Activated CD4-positive, alpha-beta T cell treated with anti-CD3 and anti-CD28 coated beads, Interleukin-2, amount 10 ng/mL, durations not matched to agents 24 days and 14 days (primary cell): ENCODE measurements around the gene DPYD. TPM values are rescaled to one million over a fixed set of nuclear protein-coding genes. Genes with fewer than 3 reads are reported as not detected.

ENCODE experiments used
- DNase-seq: peaks from one replicate; pipeline ENCODE4 v3.0.0; 2022
- H3K27ac Mint-ChIP-seq: one replicate; pipeline ENCODE4 v1.8.0; 2022; ENCODE audit warnings: mild to moderate bottlenecking, mixed read lengths
- H3K27me3 Mint-ChIP-seq: one replicate; pipeline ENCODE4 v1.8.0; 2022; ENCODE audit warnings: mixed read lengths
- H3K36me3 Mint-ChIP-seq: one replicate; pipeline ENCODE4 v1.8.0; 2022; ENCODE audit warnings: low read depth, mild to moderate bottlenecking, mixed read lengths
- H3K4me1 Mint-ChIP-seq: one replicate; pipeline ENCODE4 v1.8.0; 2021; ENCODE audit warnings: mixed read lengths
- H3K4me3 Mint-ChIP-seq: one replicate; pipeline ENCODE4 v1.8.0; 2022; ENCODE audit warnings: mild to moderate bottlenecking, moderate library complexity, mixed read lengths
- H3K9me3 Mint-ChIP-seq: one replicate; pipeline ENCODE4 v1.8.0; 2021; ENCODE audit warnings: mixed read lengths
- intact Hi-C: fragments of 100-400 bp; cut with micrococcal nuclease; formaldehyde crosslinking; loops from one replicate; pipeline ENCODE4 v1.15.1; 2023
- total RNA-seq: library from RNA; stranded (reverse); gene quantifications from 2 replicates; pipeline ENCODE4 v1.2.3, GENCODE V29; 2022

Gene DPYD
- total RNA-seq, 1 donor from 2014 or later: 13.4 TPM

- intact Hi-C loops: no loop called here
- DNase-seq: no peak
- Mint-ChIP-seq H3K27ac (no peak overlapping the region), H3K27me3 (no peaks in the 10 kb centered on the region), H3K9me3 (no peaks in the 10 kb centered on the region), H3K4me1 (no peaks in the 10 kb centered on the region), H3K36me3 (no peaks in the 10 kb centered on the region), H3K4me3 (no peak overlapping the region)
Observed at GRCh38 chr1:97202481-97203380, 718.1 kb downstream of the DPYD start.

- Mint-ChIP-seq H3K4me1 (no peaks in the 10 kb centered on the region), H3K4me3 (no peak overlapping the region), H3K36me3 (no peaks in the 10 kb centered on the region), H3K27me3 (no peaks in the 10 kb centered on the region), H3K9me3 (no peaks in the 10 kb centered on the region), H3K27ac (no peak overlapping the region)
- intact Hi-C loops: no loop called here
- no peak for DNase-seq
Observed at GRCh38 chr1:97201641-97202040, 719.2 kb downstream of the DPYD start.

GRCh38 chr1:97200595-97200994 is 720.2 kb downstream of the DPYD start:
- Mint-ChIP-seq H3K4me3 (no peak overlapping the region), H3K9me3 (no peaks in the 10 kb centered on the region), H3K27me3 (no peaks in the 10 kb centered on the region), H3K4me1 (no peaks in the 10 kb centered on the region), H3K36me3 (no peaks in the 10 kb centered on the region), H3K27ac (no peak overlapping the region)
- no peak for DNase-seq
- intact Hi-C loops: no loop called here

- no peaks in the 10 kb centered on the region for H3K9me3 Mint-ChIP-seq
- no peak overlapping the region for H3K4me3 Mint-ChIP-seq
- intact Hi-C loops: no loop called here
- no peaks in the 10 kb centered on the region for H3K4me1 Mint-ChIP-seq
- DNase-seq: no peak
- H3K27ac Mint-ChIP-seq: no peak overlapping the region
- no peaks in the 10 kb centered on the region for H3K27me3 Mint-ChIP-seq
- H3K36me3 Mint-ChIP-seq: no peaks in the 10 kb centered on the region
Observed at GRCh38 chr1:97196825-97197516, 723.9 kb downstream of the DPYD start.

- intact Hi-C loops: no loop called here
- no peaks in the 10 kb centered on the region for H3K4me1 Mint-ChIP-seq
- no peak overlapping the region for H3K27ac Mint-ChIP-seq
- no peaks in the 10 kb centered on the region for H3K36me3 Mint-ChIP-seq
- no peaks in the 10 kb centered on the region for H3K9me3 Mint-ChIP-seq
- no peaks in the 10 kb centered on the region for H3K27me3 Mint-ChIP-seq
- no peak overlapping the region for H3K4me3 Mint-ChIP-seq
- no peak for DNase-seq
Observed at GRCh38 chr1:97192872-97193572, 727.8 kb downstream of the DPYD start.

GRCh38 chr1:97190326-97190725 is 730.5 kb downstream of the DPYD start:
- H3K4me3 Mint-ChIP-seq: no peak overlapping the region
- no peaks in the 10 kb centered on the region for H3K4me1 Mint-ChIP-seq
- H3K27me3 Mint-ChIP-seq: no peaks in the 10 kb centered on the region
- no peaks in the 10 kb centered on the region for H3K9me3 Mint-ChIP-seq
- intact Hi-C loops: no loop called here
- no peak for DNase-seq
- H3K36me3 Mint-ChIP-seq: no peaks in the 10 kb centered on the region
- H3K27ac Mint-ChIP-seq: no peak overlapping the region

- no peaks in the 10 kb centered on the region for H3K4me1 Mint-ChIP-seq
- H3K4me3 Mint-ChIP-seq: no peak overlapping the region
- no peak overlapping the region for H3K27ac Mint-ChIP-seq
- no peaks in the 10 kb centered on the region for H3K9me3 Mint-ChIP-seq
- DNase-seq: peak; percentile 58
- no peaks in the 10 kb centered on the region for H3K27me3 Mint-ChIP-seq
- H3K36me3 Mint-ChIP-seq: no peaks in the 10 kb centered on the region
- intact Hi-C loops: loop anchor here (5.0 to 10.0 kb wide), 2 partner anchors 638 to 866 kb away; no protein-coding TSS in a partner anchor
Observed at GRCh38 chr1:97186381-97186780, 734.5 kb downstream of the DPYD start.

- H3K4me3 Mint-ChIP-seq: no peak overlapping the region
- H3K27ac Mint-ChIP-seq: no peak overlapping the region
- H3K27me3 Mint-ChIP-seq: no peaks in the 10 kb centered on the region
- intact Hi-C loops: no loop called here
- no peaks in the 10 kb centered on the region for H3K9me3 Mint-ChIP-seq
- H3K36me3 Mint-ChIP-seq: no peaks in the 10 kb centered on the region
- no peak for DNase-seq
- H3K4me1 Mint-ChIP-seq: no peaks in the 10 kb centered on the region
Observed at GRCh38 chr1:97174039-97174704, 746.7 kb downstream of the DPYD start.

- H3K27ac Mint-ChIP-seq: no peak overlapping the region
Observed at GRCh38 chr1:97170300-97170699, 750.5 kb downstream of the DPYD start.

GRCh38 chr1:97168056-97168455 is 752.8 kb downstream of the DPYD start:
- intact Hi-C loops: no loop called here
- no peak for DNase-seq
- H3K36me3 Mint-ChIP-seq: no peaks in the 10 kb centered on the region
- H3K27me3 Mint-ChIP-seq: no peaks in the 10 kb centered on the region
- no peaks in the 10 kb centered on the region for H3K9me3 Mint-ChIP-seq
- no peak overlapping the region for H3K4me3 Mint-ChIP-seq
- no peak overlapping the region for H3K27ac Mint-ChIP-seq
- H3K4me1 Mint-ChIP-seq: peaks cover 3% of the 10 kb centered on the region

More at GRCh38 chr1:97170300-97170699, 750.5 kb downstream of the DPYD start:
- Mint-ChIP-seq H3K9me3 (no peaks in the 10 kb centered on the region), H3K27me3 (no peaks in the 10 kb centered on the region), H3K4me1 (no peaks in the 10 kb centered on the region), H3K36me3 (no peaks in the 10 kb centered on the region), H3K4me3 (no peak overlapping the region)
- intact Hi-C loops: no loop called here
- DNase-seq: no peak

- Mint-ChIP-seq H3K4me3 (no peak overlapping the region), H3K27me3 (no peaks in the 10 kb centered on the region), H3K9me3 (no peaks in the 10 kb centered on the region), H3K36me3 (no peaks in the 10 kb centered on the region), H3K27ac (no peak overlapping the region), H3K4me1 (peaks cover 3% of the 10 kb centered on the region)
- intact Hi-C loops: no loop called here
- DNase-seq: no peak
Observed at GRCh38 chr1:97167246-97167645, 753.6 kb downstream of the DPYD start.

- no peak for DNase-seq
- no peaks in the 10 kb centered on the region for H3K27me3 Mint-ChIP-seq
- no peak overlapping the region for H3K27ac Mint-ChIP-seq
- peaks cover 3% of the 10 kb centered on the region for H3K4me1 Mint-ChIP-seq
- no peak overlapping the region for H3K4me3 Mint-ChIP-seq
- no peaks in the 10 kb centered on the region for H3K9me3 Mint-ChIP-seq
- H3K36me3 Mint-ChIP-seq: no peaks in the 10 kb centered on the region
- intact Hi-C loops: no loop called here
Observed at GRCh38 chr1:97166626-97167025, 754.2 kb downstream of the DPYD start.

- Mint-ChIP-seq H3K36me3 (no peaks in the 10 kb centered on the region), H3K27me3 (no peaks in the 10 kb centered on the region), H3K27ac (no peak overlapping the region), H3K4me1 (peaks cover 3% of the 10 kb centered on the region), H3K9me3 (no peaks in the 10 kb centered on the region), H3K4me3 (no peak overlapping the region)
- intact Hi-C loops: no loop called here
- DNase-seq: no peak
Observed at GRCh38 chr1:97164276-97164639, 756.6 kb downstream of the DPYD start.
